Measurements from ENCODE around the gene IGFBP1.
A peak's percentile ranks its signal among the peaks of the same experiment; 100 is the strongest.

IGFBP1 gene

DNA sequence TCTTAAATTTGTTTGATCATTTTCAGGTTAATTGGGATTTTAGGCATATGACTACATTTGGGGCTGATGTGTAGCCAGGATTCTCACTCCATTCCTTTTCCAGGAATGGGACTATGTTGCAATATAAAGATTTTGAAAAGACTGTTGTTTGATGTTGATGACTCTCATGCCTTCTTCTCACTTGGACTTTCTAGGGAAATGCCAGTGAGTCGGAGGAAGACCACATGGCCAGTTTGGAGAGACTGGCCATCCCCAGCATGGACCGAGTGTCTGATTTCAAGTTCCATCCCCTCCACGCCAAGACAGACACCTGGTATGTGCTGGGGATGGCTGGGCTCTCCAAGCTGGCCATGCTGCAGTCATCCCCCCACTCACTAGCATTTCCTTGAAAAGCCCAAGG, 27.3 kb downstream of the IGFBP1 start:
- Histone ChIP-seq H3K9ac (ENCODE audit: low read depth, low read length) (no peak overlapping the region), H3K36me3 (ENCODE audit: control insufficient read depth, insufficient read depth, low read length) (peaks cover 5% of the 10 kb centered on the region), H3K4me1 (ENCODE audit: control insufficient read depth, insufficient read depth, low read length) (no peaks in the 10 kb centered on the region), H3K4me3 (ENCODE audit: low read depth, low read length) (no peak overlapping the region), H3K27me3 (ENCODE audit: control insufficient read depth, insufficient read depth, low read length) (peaks cover 28% of the 10 kb centered on the region), H3K9me3 (ENCODE audit: control insufficient read depth, insufficient read depth, low read length) (no peaks in the 10 kb centered on the region)

DNA sequence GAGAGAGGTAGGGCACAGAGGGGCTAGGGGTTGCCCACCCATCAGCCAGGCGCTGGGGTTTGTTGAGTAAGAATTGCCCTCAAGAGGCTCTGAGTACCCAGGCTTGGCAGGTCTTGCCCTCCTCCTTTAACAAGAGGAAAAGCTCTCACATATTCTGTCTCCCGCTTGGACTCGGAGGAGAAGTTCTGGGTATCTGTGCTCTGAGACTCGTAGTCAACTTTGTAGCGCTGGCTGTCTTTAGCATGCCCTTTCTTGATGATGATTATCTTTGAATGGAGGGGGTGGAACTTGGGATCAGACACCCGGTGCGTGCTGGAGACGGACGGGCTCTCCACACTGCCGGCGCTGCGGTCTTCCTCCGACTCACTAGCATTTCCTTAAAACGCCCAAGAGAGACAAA, 28.8 kb downstream of the IGFBP1 start:
- Histone ChIP-seq H3K27me3 (ENCODE audit: control insufficient read depth, insufficient read depth, low read length) (peaks cover 35% of the 10 kb centered on the region), H3K36me3 (ENCODE audit: control insufficient read depth, insufficient read depth, low read length) (peaks cover 5% of the 10 kb centered on the region), H3K4me3 (ENCODE audit: low read depth, low read length) (no peak overlapping the region)

DNA sequence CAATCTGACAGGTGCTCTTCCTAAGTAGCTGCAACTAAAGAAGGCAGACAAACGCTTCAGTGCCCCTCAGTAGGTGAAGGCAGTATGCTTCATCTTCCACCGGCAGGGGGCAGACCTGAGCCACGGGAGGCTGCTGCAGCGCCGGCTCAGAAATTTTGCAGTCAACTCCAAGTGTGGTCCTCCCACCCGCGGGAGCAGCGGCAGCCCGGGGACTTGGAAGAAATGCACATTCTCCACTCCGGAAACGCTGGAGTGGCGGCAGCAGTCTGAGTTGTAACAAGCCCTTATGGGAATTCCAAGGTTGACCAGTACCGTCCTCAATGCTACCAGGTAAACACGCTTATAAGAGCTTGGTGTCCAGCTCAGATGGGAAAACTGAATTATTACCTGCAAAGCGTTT, 29.4 kb downstream of the IGFBP1 start:
- Histone ChIP-seq H3K27me3 (ENCODE audit: control insufficient read depth, insufficient read depth, low read length) (peaks cover 39% of the 10 kb centered on the region), H3K4me1 (ENCODE audit: control insufficient read depth, insufficient read depth, low read length) (no peaks in the 10 kb centered on the region), H3K36me3 (ENCODE audit: control insufficient read depth, insufficient read depth, low read length) (peaks cover 5% of the 10 kb centered on the region), H3K9ac (ENCODE audit: low read depth, low read length) (no peak overlapping the region), H3K4me3 (ENCODE audit: low read depth, low read length) (peak overlapping the region; percentile 24), H3K9me3 (ENCODE audit: control insufficient read depth, insufficient read depth, low read length) (no peaks in the 10 kb centered on the region)

More for the DNA sequence above, 28.8 kb downstream of the IGFBP1 start:
- H3K9ac ChIP-seq (ENCODE audit: low read depth, low read length): no peak overlapping the region
- H3K4me1 ChIP-seq (ENCODE audit: control insufficient read depth, insufficient read depth, low read length): no peaks in the 10 kb centered on the region
- no peaks in the 10 kb centered on the region for H3K9me3 ChIP-seq (ENCODE audit: control insufficient read depth, insufficient read depth, low read length)

DNA sequence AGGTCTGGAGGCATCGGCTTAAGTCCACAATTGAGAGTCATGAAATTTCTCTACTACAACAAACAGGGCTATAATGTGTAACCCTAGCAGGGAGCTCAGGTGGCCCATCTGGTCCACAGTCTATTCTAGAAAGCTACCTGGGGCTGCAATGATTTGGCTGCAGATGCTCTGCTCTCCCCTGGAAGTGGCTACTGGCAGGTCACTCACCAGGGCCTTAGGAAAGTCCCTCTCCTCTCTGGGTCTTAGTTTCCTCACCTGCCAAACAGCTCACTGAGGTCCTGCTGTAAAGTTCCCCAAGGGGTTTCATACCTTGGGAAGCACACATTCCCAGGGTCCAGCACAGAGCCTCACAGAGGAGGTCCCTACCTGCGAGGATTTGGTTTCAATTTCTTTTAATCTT, 30.3 kb downstream of the IGFBP1 start:
- Histone ChIP-seq H3K27me3 (ENCODE audit: control insufficient read depth, insufficient read depth, low read length) (peaks cover 44% of the 10 kb centered on the region), H3K36me3 (ENCODE audit: control insufficient read depth, insufficient read depth, low read length) (peaks cover 5% of the 10 kb centered on the region), H3K9me3 (ENCODE audit: control insufficient read depth, insufficient read depth, low read length) (no peaks in the 10 kb centered on the region), H3K4me3 (ENCODE audit: low read depth, low read length) (no peak overlapping the region), H3K9ac (ENCODE audit: low read depth, low read length) (no peak overlapping the region), H3K4me1 (ENCODE audit: control insufficient read depth, insufficient read depth, low read length) (peaks cover 3% of the 10 kb centered on the region)

DNA sequence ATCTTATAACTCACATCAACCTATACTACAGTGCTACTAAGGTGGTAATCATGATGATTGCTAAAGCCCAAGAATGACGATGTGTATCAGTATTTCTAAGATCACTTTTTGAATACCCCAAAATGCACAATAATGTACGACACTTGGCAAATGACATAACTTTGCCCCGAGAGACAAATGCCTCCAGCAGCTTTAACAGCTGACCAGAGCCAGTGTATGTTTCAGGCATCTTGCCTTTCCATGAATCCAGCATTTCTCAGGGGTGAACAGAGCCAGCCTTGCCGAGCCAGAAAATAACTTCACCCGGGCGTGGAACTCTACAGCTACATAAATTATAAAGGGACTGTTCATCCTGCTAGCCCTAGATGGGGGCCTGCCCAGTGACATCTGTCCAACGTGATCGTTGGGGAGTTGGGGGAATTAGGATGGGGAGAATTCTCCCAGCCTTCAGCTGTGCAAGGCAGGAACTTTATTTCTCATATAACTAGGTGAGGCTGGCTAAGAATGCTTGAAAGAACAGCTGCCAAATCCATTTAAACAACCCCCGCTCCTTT, 31.0 kb downstream of the IGFBP1 start:
- Histone ChIP-seq H3K36me3 (ENCODE audit: control insufficient read depth, insufficient read depth, low read length) (peaks cover 5% of the 10 kb centered on the region), H3K9me3 (ENCODE audit: control insufficient read depth, insufficient read depth, low read length) (no peaks in the 10 kb centered on the region), H3K4me3 (ENCODE audit: low read depth, low read length) (peak overlapping the region; percentile 66), H3K9ac (ENCODE audit: low read depth, low read length) (no peak overlapping the region), H3K4me1 (ENCODE audit: control insufficient read depth, insufficient read depth, low read length) (peaks cover 9% of the 10 kb centered on the region), H3K27me3 (ENCODE audit: control insufficient read depth, insufficient read depth, low read length) (peaks cover 44% of the 10 kb centered on the region)

DNA sequence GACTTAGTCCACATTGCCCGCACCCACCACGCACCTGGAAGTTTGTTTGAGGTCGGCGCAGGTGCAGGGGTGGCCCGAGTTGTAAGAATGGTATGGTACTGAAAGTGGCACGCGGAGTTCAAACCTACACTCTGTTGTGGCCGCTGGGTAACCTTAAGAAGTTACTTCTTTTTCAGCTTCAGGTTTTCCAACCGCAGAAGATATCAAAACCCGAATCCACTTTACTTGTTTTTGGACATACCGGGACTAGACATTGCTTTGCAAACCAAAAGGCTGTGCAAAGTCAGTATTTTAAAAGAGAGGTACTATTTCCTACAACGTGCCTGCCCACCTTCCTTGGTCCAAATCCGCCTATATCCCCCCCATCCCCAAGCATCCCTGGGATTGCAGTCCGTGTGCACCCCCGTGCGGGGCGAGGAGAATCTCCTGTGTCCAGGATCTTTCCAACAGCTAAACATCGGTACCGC, 31.7 kb downstream of the IGFBP1 start:
- no peak overlapping the region for H3K9ac ChIP-seq (ENCODE audit: low read depth, low read length)
- no peaks in the 10 kb centered on the region for H3K9me3 ChIP-seq (ENCODE audit: control insufficient read depth, insufficient read depth, low read length)
- H3K36me3 ChIP-seq (ENCODE audit: control insufficient read depth, insufficient read depth, low read length): peaks cover 5% of the 10 kb centered on the region
- H3K4me3 ChIP-seq (ENCODE audit: low read depth, low read length): peak overlapping the region; percentile 66
- peaks cover 47% of the 10 kb centered on the region for H3K27me3 ChIP-seq (ENCODE audit: control insufficient read depth, insufficient read depth, low read length)
- peaks cover 15% of the 10 kb centered on the region for H3K4me1 ChIP-seq (ENCODE audit: control insufficient read depth, insufficient read depth, low read length)

DNA sequence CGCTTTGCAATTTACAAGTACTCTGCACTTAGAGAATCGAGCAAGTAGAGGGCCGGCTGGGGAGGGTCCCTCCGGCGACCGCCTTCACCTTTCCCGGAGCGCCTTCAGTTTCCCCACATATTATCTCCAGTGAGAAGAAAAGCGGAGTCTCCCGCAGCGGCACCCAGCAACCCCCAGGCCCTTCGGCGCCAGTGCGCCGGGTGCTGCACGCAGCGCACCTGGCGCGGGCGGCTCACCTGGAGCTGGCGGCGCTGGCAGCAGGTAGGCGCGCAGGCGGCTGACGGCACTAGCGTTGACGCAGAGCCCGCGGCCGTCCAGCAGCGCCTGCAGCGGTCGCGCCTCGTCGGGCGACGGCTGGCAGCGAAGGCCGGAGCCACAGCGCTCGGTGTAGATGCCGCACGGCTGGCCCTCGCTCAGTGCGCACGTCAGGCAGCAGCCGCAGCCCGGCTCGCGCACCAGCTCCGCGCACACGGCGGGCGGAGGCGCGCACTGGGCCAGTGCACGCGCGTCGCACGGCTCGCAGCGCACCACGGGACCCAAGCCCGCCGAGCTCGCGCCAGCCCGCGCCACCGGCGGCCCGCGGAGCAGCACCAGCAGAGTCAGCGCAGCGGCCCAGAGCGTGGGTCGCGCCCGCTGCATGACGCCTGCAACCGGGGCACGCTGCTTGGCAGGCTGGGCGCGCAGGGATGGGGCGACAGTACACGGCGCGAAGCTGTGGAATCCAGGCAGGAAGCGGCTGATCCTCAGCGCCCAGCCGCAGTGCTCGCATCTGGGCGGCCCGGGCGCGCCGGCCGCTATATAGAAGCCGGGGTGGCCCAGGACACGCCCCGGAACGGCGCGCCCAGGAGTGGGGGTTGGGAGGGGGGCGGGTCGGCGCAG, 32.5 kb downstream of the IGFBP1 start, which contains the start of gene IGFBP3:
TSS of gene IGFBP3 (minus strand) at position 771 of the 879 bp plus-strand sequence. CDS start at position 639, 132 bp downstream.
- H3K4me3 ChIP-seq (ENCODE audit: low read depth, low read length): peak within 1 kb of the TSS; percentile 66
- peaks cover 5% of the 10 kb centered on the region for H3K36me3 ChIP-seq (ENCODE audit: control insufficient read depth, insufficient read depth, low read length)
- peaks cover 18% of the 10 kb centered on the region for H3K4me1 ChIP-seq (ENCODE audit: control insufficient read depth, insufficient read depth, low read length)
- H3K9me3 ChIP-seq (ENCODE audit: control insufficient read depth, insufficient read depth, low read length): no peaks in the 10 kb centered on the region
- no peak within 1 kb of the TSS for H3K9ac ChIP-seq (ENCODE audit: low read depth, low read length)
- peaks cover 52% of the 10 kb centered on the region for H3K27me3 ChIP-seq (ENCODE audit: control insufficient read depth, insufficient read depth, low read length)

DNA sequence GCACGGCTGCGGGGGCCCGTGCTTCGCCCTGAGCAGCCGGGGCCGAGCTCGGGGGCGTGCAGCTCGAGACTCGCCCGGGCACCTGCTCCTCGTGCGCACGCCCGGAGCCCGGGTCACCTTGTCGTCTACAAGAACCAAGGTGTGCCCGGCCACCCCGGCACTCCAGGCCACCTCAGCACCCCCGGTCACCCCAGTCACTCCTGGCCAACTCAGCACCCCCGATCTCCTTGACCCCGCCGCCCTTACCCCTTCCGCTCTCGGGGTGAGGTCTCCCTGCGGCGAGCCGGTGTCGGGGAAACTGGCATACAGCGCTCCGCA, 33.1 kb downstream of the IGFBP1 start:
- no peak overlapping the region for H3K9ac ChIP-seq (ENCODE audit: low read depth, low read length)
- H3K36me3 ChIP-seq (ENCODE audit: control insufficient read depth, insufficient read depth, low read length): peaks cover 2% of the 10 kb centered on the region
- peaks cover 18% of the 10 kb centered on the region for H3K4me1 ChIP-seq (ENCODE audit: control insufficient read depth, insufficient read depth, low read length)
- peak overlapping the region; percentile 66 for H3K4me3 ChIP-seq (ENCODE audit: low read depth, low read length)
- no peaks in the 10 kb centered on the region for H3K9me3 ChIP-seq (ENCODE audit: control insufficient read depth, insufficient read depth, low read length)
- peaks cover 52% of the 10 kb centered on the region for H3K27me3 ChIP-seq (ENCODE audit: control insufficient read depth, insufficient read depth, low read length)

DNA sequence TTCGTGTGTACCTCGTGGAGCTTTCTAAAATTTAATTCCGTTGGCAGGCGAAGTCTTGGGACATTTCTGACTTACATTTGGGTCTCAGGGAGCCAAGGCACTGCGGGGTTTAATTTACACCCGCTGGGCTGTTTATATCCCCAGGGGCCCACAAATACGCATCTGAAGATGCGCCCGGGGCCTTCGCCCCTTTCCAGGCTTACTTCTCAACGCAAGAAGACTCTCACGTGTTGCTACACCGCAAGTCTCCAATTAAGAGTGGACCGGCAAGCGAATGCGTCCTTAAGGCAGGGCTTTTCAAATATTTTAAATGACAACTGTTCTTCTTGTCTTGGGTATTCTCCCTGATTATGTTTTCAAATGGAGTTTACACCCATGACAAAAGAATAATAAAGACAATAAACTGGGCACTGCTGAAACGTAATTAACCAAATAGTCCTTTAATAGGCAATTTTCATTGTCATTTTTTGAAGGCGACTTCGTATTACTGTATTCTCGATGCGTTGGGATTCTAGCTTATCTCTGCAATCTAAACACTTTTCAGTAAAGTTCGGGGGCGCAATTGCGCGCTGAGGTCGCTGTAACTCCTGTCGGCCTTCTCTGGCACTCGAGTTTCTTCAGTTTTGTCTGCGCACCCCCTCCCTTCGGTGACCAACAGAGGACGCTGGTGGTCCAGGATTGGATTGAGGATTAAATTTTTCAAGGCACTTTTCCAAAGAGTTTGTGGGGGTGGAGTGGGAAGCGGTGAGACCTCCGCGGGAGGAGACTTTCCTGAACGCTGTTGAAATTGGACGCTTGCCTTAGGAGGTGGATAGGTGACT, 33.6 kb downstream of the IGFBP1 start:
- Histone ChIP-seq H3K9ac (ENCODE audit: low read depth, low read length) (no peak overlapping the region), H3K36me3 (ENCODE audit: control insufficient read depth, insufficient read depth, low read length) (no peaks in the 10 kb centered on the region), H3K27me3 (ENCODE audit: control insufficient read depth, insufficient read depth, low read length) (peaks cover 52% of the 10 kb centered on the region), H3K9me3 (ENCODE audit: control insufficient read depth, insufficient read depth, low read length) (no peaks in the 10 kb centered on the region), H3K4me1 (ENCODE audit: control insufficient read depth, insufficient read depth, low read length) (peaks cover 18% of the 10 kb centered on the region), H3K4me3 (ENCODE audit: low read depth, low read length) (peak overlapping the region; percentile 66)

DNA sequence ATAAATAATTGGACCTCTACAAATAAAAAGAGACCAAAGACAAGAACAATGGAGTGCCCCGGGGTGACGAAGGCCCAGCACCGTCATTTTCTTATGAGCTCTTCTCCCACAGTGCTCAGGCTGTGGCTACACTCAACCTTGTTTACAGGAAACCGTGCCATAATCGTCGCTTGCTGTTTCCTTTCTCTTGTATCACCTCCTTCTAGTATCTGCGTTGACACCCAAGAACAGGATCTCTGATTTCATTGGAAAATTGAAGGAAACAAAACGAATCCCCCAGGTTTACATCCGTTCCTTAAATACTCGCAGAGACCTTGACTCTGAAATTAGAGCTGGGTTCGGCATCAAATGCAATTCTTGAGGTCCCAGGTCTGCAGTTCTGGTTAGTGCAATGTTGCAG, 34.5 kb downstream of the IGFBP1 start:
- no peak overlapping the region for H3K9ac ChIP-seq (ENCODE audit: low read depth, low read length)
- H3K36me3 ChIP-seq (ENCODE audit: control insufficient read depth, insufficient read depth, low read length): no peaks in the 10 kb centered on the region
- H3K4me3 ChIP-seq (ENCODE audit: low read depth, low read length): peak overlapping the region; percentile 66
- H3K4me1 ChIP-seq (ENCODE audit: control insufficient read depth, insufficient read depth, low read length): peaks cover 18% of the 10 kb centered on the region
- H3K9me3 ChIP-seq (ENCODE audit: control insufficient read depth, insufficient read depth, low read length): no peaks in the 10 kb centered on the region
- peaks cover 50% of the 10 kb centered on the region for H3K27me3 ChIP-seq (ENCODE audit: control insufficient read depth, insufficient read depth, low read length)

DNA sequence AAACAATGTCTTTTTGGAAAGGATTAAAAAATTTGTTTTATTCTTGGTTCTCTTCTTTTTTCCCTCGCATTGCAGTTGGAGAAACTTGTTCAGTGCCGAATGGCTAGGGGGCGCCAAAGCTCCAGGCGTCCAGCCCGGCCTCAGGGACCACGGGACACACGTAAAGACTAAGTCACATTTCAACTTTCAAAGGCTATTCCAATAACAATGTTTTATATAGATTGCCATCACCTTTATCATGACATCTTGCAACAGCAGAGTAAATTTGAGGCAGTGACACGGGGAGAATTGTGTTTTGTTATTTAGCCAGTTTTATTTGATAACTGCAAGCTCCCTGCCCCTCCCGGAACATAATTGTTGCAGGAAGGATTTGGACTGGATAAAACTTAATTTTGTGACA, 35.0 kb downstream of the IGFBP1 start:
- Histone ChIP-seq H3K9me3 (ENCODE audit: control insufficient read depth, insufficient read depth, low read length) (no peaks in the 10 kb centered on the region), H3K36me3 (ENCODE audit: control insufficient read depth, insufficient read depth, low read length) (no peaks in the 10 kb centered on the region), H3K4me3 (ENCODE audit: low read depth, low read length) (peak overlapping the region; percentile 66), H3K4me1 (ENCODE audit: control insufficient read depth, insufficient read depth, low read length) (peaks cover 18% of the 10 kb centered on the region), H3K9ac (ENCODE audit: low read depth, low read length) (no peak overlapping the region), H3K27me3 (ENCODE audit: control insufficient read depth, insufficient read depth, low read length) (peaks cover 45% of the 10 kb centered on the region)
